Adrenal gland (tissue), 5 donors: ENCODE results near the gene IGFBP5.

Experiments
- POLR2A ChIP-seq, 2 donors: fragments of 450-650 bp; IDR thresholded peaks; one replicate each; pipeline ENCODE4 v1.6.1; 2017; ENCODE audit warnings: antibody characterized with exemption in 2 of 2, mild to moderate bottlenecking in 2 of 2, moderate library complexity in 1 of 2
- TF ChIP-seq, protein P1 (sequence below), 6 experiments: fragments of 450-650 bp in 4 of 6; fragments of 200-600 bp in 2 of 6; sonication (generic) in 1 of 6; IDR thresholded peaks; 1 replicate in 5 of 6; 2 replicates in 1 of 6; pipeline versions ENCODE4 v1.5.1 to v1.8.0; 2016 to 2021; ENCODE audit warnings: antibody characterized with exemption in 6 of 6, mild to moderate bottlenecking in 2 of 6, moderate library complexity in 1 of 6
- donor health status: DM: no; HTN: no; CAD: no.

DNA sequence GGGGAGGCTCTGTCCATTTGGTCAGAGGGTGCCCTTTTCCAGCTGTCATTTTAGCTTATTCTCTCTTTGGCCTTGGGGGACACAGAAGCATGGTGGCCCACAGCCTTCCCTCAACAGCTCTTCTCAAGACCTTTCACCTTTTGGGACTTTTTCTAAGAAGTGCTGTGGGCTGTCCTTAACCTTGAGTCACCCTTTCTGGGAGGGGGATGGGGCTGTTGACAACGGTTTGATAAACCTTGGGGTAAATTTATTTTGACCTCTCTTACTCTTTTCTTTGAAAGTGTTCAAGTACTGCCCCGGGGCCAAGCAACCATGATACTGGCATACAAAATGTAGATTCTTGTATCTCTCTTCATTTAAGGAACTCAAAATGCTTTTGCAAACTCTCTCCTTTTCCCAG, 13.7 kb downstream of the IGFBP5 start:
- TF ChIP-seq POLR2A (IDR thresholded peaks at IDR 0.05), result no peak
- TF ChIP-seq, protein P1, sequence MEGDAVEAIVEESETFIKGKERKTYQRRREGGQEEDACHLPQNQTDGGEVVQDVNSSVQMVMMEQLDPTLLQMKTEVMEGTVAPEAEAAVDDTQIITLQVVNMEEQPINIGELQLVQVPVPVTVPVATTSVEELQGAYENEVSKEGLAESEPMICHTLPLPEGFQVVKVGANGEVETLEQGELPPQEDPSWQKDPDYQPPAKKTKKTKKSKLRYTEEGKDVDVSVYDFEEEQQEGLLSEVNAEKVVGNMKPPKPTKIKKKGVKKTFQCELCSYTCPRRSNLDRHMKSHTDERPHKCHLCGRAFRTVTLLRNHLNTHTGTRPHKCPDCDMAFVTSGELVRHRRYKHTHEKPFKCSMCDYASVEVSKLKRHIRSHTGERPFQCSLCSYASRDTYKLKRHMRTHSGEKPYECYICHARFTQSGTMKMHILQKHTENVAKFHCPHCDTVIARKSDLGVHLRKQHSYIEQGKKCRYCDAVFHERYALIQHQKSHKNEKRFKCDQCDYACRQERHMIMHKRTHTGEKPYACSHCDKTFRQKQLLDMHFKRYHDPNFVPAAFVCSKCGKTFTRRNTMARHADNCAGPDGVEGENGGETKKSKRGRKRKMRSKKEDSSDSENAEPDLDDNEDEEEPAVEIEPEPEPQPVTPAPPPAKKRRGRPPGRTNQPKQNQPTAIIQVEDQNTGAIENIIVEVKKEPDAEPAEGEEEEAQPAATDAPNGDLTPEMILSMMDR (IDR thresholded peaks at IDR 0.05), result no peak
